Stimulated activated CD4-positive, alpha-beta T cell treated with anti-CD3 and anti-CD28 coated beads, Interleukin-2, amount 100 ng/mL, for 48 hours (primary cell): ENCODE data around the gene ATP2A2.
"Not testable (repeated sequence)": the region's sequence is repeated elsewhere in the genome, so short reads cannot be mapped to it uniquely, and the experiment has no call there.

ENCODE experiments used
- DNase-seq, 2 donors: peaks; one replicate each; pipeline ENCODE4 v3.0.0-alpha.2; 2020

The ATP2A2 gene

GRCh38 chr12:110301065-110301806, 20.2 kb downstream of the ATP2A2 start:
- no peak for DNase-seq

DNA sequence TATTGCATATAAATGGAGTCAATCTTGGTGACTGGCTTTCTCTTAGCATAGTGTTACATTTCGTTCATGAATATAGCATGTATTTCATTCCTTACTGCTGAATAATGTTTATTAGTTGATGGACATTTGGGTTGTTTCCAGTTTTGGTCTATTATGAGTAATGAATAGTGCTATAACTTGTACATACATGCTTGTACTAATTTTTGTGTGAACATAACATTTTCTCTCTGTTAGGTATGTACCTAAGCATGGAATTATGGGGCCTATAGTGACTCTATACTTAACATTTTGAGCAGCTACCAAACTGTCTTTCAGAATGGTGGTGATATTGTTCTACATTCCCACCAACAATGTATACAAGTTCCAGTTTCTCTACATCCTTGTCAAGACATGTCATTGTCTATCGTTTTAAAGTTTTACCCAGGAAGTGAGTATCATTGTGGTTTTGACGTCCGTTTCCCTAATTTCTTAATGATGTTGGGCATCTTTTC, 23.1 kb downstream of the ATP2A2 start:
- DNase-seq: no peak

GRCh38 chr12:110307372-110307771, 26.3 kb downstream of the ATP2A2 start:
- no peak for DNase-seq

GRCh38 chr12:110310763-110311162, 29.7 kb downstream of the ATP2A2 start:
- DNase-seq: no peak

DNA sequence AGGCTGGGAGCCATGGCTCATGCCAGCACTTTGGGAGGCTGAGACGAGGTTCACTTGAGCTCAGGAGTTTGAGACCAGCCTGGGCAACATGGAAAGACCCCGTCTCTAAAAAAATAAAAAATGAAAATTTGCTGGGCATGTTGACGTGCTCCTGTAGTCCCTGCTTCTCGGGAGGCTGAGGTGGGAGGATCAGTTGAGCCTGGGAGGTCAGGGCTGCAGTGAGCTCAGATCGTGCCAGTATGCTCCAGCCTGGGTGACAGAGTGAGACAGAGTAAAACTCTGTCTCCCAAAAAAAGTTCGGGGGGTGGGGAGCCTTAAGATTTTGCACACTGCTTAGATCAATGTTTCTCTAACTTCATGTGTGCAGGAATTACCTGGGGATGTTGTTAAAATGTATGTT, 30.9 kb downstream of the ATP2A2 start:
- DNase-seq: no peak

- DNase-seq: no peak
These were observed 31.7 kb downstream of the ATP2A2 start for GRCh38 chr12:110312581-110313360.

- DNase-seq: no peak
These were observed 33.3 kb downstream of the ATP2A2 start for GRCh38 chr12:110314308-110314707.

DNA sequence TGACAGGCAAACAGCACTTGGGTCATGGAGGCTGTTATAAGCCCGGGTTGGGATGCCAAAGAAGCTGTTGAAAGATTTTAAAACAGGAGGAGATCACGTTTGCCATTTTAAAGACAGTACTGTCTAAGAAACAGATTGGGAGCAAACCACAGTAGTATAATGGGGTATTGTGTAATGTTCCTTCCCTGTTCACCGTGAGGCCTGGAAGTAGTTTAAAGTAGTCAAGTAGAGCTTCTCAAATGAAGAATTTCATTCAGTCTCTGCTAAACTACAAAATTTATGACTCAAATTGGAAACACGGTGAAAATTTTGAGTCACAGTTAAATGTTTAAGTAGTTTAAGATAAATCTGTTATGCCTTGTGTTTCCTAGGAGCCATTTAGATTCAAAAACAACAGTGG, 35.8 kb downstream of the ATP2A2 start:
- no peak for DNase-seq

GRCh38 chr12:110317911-110318310, 36.9 kb downstream of the ATP2A2 start:
- no peak for DNase-seq

DNA sequence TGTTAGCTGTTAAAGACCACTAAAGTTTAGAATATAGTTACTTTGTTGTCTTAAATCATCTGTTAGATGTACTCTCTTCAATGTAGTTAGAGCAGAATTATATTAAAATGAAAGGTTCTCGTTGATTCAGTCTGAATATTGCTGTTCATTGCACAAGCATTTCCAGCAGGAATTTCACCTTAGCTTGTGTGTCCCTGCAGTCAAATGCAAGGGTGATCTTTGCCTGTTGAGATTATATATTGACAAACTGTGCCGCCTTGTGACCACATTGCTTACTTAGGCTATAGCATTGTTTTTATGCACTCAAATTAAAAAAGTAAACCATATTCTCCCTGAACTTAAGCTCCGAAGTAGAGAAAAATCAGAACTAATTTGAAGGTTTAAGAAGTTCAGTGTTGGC, 39.5 kb downstream of the ATP2A2 start:
- DNase-seq: no peak

GRCh38 chr12:110329710-110330109, 48.7 kb downstream of the ATP2A2 start:
- no peak for DNase-seq

DNA sequence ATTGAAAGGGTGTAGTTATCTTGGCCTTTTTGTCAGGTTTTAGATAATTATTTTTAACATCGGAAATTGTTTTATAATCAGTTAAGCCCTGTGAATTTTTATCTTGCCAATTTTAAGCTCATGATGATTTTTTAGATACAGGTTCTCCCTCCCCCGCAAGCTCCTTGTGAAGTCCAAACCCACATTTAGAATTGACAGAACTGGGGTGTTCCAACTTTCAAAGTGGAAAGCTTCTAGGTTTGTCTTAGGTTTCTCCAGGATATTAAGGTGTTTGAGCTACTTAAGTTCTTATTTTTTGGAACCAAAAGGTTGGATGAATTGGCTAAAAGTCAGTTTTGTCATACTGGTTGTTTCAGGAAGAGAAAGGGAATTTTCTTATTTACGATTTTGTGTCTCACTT, 49.1 kb downstream of the ATP2A2 start:
- no peak for DNase-seq

- DNase-seq: no peak
These were observed 49.5 kb downstream of the ATP2A2 start for GRCh38 chr12:110330544-110330943.

GRCh38 chr12:110333201-110333600, 52.2 kb downstream of the ATP2A2 start:
- DNase-seq: no peak

- DNase-seq: no peak
These were observed 54.5 kb downstream of the ATP2A2 start for GRCh38 chr12:110335481-110336045.

- no peak for DNase-seq
These were observed 57.1 kb downstream of the ATP2A2 start for GRCh38 chr12:110337912-110338710.

DNA sequence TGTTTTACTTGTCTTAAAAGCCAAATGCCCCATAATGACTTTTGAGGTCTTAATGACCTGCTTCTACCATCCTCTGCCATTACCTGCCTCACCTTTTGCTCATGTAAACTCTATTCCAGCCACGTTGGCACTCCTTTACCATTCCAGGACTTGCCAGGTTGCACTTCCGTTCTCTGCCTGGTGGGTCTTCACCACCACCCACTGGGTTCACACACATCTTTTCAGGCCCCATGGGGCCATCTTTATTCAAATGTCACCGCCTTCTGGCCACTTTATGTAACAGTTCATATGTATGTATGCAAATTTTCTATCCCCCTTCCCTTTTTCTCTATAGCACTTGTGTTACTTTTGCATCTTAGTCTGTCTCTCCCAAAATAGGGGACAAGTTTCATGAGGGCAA, 57.7 kb downstream of the ATP2A2 start:
- no peak for DNase-seq

DNA sequence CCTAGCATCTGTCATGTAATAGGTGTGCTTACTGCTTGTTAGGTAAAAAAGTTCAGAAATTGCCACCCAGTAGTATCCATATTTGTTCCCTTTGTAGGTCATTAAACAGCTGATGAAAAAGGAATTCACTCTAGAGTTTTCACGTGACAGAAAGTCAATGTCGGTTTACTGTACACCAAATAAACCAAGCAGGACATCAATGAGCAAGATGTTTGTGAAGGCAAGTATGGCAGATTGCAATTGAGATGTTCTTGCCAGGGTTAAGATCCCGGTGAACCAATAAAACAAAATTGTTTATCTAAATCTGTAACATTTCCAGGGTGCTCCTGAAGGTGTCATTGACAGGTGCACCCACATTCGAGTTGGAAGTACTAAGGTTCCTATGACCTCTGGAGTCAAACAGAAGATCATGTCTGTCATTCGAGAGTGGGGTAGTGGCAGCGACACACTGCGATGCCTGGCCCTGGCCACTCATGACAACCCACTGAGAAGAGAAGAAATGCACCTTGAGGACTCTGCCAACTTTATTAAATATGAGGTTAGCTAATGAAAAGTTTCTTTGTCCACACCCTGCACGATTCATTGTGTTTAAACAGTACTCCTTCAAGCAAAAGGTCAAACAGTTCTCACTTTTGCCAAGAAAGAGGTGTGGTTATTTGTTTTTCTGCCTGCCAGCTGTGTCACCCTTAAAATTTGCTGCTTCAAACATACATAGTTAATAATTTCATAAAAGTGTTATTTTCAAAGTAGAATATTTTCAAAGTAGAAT, 58.3 kb downstream of the ATP2A2 start:
- DNase-seq: no peak

DNA sequence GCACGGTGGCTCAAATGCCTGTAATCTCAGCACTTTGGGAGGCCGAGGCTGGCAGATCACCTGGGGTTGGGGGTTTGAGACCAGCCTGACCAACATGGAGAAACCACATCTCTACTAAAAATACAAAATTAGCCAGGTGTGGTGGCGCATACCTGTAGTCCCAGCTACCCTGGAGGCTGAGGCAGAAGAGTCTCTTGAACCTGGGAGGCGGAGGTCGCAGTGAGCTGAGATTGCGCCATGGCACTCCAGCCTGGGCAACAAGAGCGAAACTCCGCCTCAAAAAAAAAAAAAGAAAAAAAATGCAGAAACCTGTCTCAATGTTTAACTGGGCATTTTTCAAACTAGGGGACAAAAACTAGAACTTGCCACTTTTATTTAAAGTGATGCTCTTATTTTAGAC, 59.2 kb downstream of the ATP2A2 start:
- DNase-seq: not testable (repeated sequence)

- DNase-seq: no peak
These were observed 59.7 kb downstream of the ATP2A2 start for GRCh38 chr12:110340706-110341105.

- no peak for DNase-seq
These were observed 61.1 kb downstream of the ATP2A2 start for GRCh38 chr12:110342157-110342556.

GRCh38 chr12:110343114-110343513, 62.1 kb downstream of the ATP2A2 start:
- DNase-seq: no peak
